Measurements from ENCODE around the gene LGALS13.
A peak's percentile ranks its signal among the peaks of the same experiment; 100 is the strongest.

The LGALS13 gene, protein sequence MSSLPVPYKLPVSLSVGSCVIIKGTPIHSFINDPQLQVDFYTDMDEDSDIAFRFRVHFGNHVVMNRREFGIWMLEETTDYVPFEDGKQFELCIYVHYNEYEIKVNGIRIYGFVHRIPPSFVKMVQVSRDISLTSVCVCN

DNA sequence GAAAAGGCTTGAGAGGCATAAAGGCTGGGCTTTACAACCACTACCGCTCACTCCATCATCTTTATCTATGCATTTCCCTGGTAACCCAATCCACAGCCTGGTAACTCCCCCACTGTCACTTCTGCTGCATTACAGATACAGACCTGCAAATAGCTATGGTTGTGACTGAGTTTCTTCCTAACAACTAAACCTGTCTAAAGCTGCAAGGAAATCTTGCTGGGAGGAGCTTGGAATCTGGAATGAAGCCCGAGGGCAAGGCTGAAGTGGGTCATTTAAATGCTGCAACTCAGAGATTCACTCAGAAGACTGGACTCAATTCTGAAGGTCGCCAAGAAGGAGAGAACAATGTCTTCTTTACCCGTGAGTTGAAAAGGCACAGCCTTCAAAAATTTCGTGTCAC is at the start of gene LGALS13:
LGALS13 (plus strand) TSS at position 301 of the 400 bp plus-strand sequence; CDS start at position 346, 45 bp downstream.
- no peak for DNase-seq

DNA sequence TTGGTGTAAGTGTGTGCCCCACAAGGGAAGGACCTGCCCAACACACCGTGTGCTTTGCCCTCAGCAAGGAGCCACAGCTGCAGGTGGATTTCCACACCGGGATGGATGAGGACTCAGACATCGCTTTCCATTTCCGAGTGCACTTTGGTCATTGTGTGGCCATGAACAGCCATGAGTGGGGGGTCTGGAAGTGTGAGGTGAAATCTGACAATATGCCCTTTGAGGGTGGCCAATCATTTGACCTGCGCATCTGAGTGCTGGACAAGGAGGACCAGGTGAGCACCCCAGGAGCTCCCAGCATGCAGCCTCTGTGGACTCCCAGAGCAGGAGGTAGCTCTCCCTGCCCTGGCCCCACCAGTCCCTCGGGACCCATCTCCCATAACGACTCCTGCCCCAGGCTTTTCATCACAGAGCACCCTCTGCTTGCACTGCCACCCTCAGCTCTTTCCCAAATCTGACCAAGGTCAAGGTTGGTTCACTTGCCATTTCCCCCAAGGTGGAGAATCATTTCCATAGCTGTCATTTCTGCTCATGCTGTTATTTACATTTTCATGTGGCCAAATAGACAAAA is 49.2 kb upstream of the LGALS13 start:
- DNase-seq, result no peak

DNA sequence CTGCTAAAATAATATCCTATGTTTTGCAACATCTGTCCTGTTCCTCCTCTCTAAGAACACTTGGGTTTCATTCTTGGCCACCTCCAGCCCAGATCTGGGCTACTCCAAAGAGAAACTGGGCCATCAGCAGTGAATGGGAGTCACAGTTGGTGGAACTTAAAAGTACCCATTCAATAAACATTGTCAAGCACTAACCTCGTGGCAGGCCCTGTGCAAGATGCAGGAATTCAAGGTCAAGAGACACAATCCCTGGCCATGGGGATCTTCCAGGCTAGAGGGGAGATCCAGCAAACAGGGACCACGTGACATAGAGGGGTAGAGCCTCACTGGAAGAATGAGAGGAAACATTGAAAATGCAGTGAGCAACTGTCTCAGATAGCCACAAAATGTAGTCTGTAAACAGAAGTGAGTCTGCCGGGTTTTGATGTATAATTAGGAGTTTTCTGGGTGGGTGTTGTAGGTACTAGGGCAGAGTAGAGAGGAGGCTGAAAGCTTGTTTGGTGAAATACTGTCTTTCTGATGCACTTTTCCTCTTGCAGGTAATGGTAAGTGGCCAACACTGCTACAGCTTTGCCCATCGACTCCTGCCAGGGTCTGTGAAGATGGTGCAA is 47.5 kb upstream of the LGALS13 start:
- no peak for DNase-seq

DNA sequence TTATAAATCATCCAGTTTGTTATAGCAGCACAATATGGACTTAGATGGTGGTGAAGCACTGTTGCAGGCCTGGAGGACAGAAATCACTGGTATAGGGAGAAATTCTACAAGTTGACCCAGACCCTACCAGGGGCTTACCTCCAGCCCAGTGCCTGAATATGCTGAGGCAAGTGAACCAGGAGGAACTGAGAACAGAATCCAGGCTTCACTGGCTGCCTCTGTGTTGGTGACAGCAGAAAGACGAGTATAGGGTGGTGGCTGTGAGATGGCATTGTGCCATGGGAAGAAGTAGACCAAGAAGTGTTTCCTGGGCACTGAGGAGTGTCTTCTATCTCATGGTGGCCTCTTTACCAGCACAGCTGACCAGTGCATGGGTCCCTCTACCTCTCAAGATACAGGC is 46.4 kb upstream of the LGALS13 start:
- DNase-seq, result no peak

DNA sequence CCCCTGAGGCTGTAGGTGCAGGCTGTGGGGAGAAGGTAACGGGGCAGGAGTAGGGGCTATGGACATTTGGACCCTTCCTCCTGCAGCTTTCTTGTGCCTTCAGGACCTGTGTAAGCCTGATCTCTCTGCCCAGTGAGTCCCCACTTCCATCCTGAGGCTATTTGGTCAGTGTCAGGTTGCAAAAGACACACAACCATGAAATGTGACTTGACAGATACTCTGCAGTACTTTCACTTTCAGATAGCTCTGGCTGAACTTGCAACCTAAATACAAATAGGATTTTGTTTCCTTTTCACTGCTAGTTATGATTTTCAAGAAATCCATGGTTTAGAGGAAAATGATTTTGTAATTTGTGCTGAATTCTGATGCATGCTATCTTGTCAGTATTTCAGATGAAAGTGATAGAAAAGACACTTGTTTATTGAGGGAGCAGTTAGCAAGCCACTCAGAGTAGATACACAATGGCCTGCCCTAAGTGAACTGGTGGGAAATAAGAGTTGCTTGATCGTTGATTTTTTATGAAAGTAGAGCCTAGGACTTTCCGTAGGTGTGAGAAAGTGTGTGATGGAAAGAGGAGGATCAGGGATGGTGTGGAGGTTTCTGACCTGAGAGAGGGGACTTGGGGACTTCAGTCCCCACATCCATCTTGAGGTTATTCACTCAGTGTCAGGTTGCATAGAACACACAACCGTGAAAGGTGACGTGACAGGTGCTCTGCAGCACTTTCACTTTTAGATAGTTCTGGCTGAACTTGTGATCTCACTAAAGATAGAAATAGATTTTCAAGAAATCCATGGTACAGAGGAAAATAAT is 44.3 kb upstream of the LGALS13 start:
- peak in 3 of 6 experiments; percentile 18 to 61 (median 28) for DNase-seq

DNA sequence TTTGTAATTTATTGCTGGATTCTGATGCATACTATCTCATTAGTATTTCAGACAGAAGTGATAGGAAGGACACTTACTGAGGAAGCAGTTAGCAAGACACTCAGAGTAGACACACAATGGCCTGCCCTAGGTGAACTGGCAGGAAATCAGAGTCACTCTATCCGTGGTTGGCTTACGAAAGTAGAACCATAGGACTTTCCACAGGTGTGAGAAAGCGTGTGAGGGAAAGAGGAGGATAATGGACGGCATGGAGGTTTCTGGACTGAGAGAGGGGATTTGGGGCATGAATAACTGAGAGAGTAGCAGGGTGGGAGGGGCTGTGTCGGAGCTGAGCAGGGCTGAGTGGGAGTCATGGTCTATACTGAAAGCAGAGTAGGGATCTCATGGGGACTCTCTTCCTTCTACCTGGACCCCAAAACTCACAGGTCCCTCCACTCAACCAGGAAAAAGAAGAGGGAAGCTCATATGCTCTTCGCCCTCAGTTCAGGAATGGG is 43.7 kb upstream of the LGALS13 start:
- DNase-seq, result peak in 2 of 6 experiments; percentile 18 to 61

DNA sequence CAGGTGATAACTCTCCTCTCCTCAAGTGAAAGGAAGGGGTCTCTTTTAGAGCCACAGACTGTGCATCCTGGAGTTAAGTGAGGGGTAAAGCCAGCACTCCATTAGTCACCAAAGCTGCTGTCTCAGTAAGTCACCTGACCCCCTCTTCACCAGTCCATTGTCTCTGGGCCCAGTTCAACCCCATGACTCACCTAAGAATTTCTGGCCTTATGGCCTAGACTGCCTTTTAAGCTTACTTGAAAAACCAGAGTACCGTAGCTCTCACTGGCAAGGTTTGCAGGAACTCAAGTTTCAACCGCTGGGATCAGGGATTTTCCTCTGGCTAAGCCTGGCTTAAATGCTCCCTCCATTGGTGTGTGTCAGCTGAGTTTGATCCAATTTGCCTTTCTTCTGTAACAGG is 38.9 kb upstream of the LGALS13 start:
- no peak for DNase-seq

DNA sequence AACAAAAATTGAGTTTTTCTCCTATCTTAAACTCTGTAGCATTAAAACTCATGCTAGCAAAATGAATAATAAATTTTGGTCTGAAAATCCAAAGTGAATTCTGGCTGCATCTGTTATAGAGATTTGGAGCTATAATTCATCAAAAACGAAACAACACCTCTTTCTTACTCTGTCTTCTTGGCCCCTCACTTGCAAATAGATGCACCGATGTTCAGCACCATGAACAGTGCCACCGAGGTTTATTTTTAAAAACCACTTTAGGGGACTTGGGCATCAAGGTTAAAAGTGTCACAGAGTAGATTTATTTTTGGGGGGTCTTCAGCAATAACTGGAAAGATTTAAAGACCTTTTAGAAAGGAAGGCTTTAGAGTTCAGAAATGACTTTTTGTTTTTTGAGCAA is 36.3 kb upstream of the LGALS13 start:
- DNase-seq, result no peak

DNA sequence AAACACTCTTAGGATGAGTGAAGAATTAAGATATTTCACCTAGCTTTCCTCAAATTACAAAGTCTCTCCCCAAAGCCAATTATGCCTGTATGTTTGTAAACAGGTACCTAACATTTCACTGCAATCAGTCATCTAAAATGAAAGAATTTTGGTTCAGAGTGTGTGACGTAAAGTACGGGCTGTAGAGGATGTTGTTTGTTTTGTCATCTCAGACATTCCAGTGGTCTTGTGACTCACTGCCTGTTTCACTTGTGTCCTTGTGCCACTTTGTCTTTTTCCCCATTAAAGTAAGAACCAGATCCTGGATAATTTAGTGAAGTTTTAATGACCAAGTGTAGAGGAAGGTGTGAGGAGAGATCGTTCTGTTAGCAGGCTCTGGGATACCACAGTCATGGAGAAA is 33.7 kb upstream of the LGALS13 start:
- no peak for DNase-seq

DNA sequence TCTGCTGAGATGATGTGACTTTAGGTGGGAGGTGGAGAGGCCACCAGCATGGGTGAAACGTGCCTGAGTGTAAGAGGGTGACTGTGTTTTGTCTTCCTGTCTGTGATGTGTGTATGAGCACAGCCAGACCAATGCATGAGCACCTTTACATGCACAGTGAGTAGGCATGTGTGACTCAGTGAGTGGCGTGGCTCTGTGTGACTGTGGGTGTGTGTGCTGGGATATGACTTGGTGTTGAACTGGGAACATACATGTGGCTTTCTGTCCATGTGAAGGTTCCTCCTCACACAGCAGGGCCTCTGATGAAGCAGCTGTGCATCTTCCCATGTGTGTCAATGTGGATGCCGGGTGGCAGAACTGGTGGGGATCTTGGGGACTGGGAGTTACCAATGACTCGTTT is 19.9 kb upstream of the LGALS13 start:
- DNase-seq, result no peak

DNA sequence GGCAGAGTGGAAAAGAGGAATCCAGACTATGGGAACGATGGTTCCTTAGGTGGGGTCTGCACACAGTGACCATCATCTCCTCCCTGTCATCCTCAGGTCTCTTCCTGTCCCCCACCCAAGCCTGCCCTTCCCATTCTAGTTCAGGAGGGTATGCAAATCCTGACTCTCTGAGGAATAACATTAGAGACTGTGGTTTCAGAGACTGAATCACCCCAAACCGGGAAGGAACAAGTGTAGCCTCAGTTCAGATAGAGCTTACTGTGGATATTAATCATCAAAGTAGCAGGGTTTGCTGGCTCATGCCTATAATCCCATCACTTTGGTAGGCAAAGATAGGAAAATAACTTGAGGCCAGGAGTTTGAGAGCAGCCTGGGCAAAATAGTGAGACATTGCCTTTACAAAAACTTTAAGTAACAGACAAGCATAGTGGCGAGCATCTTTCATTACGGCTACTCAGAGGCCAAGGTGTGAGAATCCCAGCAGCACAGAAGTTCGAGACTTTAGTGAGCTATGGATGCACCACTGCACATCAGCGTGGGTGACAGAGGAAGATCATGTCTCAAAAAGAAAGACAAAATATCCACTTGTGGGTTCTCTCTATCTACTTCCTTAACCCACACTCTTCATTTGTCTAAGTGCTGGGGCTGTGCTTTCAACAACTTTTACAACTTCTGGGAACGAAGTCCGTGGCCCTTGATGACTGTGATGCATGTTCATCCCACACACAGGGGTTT is 19.3 kb upstream of the LGALS13 start:
- DNase-seq, result no peak

DNA sequence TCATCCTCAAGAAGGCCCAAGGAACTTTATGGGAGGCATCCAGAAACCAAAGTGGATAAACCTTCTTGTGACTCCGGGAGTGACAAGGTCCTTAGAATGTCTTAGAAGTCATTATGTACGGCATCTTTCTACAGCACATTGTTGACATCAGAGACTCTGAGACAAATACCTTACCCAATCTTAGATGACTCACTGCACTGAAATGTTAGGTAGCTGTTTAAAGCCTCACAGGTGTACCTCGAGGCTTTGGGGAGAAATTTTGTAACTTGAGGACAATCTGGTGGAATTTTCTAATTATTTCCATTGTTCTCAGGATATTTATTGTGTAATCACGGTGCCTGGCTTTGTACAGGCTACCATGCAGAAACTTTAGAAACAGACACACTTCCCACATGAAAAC is 14.8 kb upstream of the LGALS13 start:
- no peak for DNase-seq

DNA sequence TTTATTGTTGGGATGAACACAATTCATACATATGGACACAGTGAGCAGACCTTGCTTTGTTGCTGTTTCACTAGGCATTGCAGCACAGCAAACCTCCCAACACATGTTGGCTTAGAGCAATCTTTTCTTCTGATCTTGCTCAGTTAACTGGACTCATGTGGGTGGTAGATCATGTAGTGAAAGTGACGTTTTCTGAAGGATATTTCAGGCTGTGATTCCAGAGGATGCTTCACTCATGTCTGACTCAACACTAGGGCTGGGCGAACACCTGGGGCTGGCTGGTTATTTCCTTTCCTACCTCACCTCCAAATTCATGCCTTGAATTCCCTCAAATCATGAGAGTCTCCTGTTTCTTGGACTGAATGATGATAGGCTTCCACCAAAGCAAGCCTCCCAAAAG is 14.3 kb upstream of the LGALS13 start:
- DNase-seq, result no peak

DNA sequence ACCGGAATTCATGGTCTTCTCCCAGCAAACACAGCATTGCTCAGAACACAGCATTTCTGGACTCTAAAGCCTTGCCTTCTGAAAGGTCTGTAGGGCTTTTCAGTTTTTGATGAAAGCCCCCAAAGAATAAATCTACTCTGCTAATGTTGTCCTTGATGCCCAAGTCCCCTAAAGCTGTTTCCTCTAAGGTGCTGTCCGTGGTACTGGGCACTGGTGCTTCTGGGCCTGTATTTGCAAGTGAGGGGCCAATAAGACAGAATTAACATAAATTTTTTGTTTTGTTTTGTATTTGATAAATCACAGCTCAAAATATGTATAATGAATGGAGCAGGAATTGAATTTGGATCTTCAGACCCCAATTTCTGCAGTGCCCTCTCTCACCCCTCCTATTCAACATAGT is 12.1 kb upstream of the LGALS13 start:
- no peak for DNase-seq

DNA sequence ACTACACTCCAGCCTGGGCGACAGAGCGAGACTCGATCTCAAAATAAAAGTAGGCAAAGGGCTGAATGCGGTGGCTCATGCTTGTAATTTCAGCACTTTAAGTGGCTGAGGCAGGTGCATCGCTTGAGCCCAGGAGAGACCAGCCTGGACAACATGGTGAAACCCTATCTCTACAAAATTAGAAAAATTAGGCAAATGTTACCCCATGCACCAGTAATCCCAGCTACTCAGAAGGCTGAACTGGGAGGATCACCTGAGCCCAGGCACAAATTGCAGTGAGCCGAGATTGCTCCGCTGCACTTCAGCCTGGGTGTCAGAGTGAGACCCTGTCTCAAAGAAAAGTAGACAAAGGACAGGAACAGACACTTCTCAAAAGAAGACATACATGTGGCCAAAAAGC is 9.9 kb upstream of the LGALS13 start:
- DNase-seq, result no peak

DNA sequence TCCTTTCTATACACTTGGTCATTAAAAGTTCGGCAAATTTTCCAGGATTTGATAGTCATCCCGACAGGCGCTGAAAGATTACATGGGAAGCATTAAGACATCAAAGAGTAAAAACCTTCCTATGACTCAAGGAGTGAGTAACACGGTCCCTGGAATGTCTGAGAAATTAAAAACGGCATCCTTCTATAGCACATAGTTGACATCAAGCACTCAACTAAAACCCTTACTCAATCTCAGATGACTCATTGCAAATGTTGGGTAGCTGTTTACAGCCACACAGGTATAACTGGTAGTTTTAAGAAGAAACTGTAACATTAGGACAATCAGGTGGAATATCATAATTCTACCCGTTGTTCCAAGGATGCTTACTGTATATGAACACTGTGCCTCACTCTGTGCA is 6.4 kb upstream of the LGALS13 start:
- DNase-seq, result no peak

DNA sequence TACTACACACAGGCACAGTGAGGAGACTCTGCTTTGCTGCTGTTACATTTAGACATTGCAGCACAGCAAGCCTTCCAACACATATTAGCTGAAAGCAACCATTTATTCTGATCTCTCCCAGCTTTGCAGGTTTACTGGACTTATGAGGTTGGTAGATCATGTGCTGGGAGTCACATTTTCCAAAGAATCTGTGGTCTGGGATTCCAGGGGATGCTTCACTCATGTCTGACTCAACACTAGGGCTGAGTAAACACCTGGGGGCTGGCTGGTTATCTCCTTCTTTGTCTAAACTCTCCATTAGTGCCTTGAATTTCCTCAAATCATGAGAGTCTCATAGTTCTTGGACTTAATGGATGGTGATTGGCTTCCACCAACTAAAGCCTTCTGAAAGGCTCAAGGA is 5.4 kb upstream of the LGALS13 start:
- no peak for DNase-seq

DNA sequence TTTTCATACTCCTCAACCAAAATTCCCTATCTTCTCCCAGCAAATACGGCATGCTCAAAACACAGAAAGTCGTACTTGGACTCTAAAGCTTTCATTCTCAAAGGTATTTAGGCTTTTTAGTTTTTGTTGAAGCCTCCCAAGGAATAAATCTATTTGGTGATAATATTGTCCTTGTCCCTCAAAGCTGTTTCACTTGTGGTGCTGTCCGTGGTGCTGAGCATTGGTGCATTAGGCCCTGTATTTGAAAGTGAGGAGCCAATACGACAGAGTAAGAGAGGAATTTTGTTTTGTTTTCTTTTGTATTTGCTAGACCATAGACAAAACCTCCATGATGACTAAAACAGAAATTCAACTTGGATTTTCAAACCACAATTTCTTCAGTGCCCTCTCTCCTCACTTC is 3.2 kb upstream of the LGALS13 start:
- DNase-seq, result peak in 2 of 6 experiments; percentile 4 to 5

DNA sequence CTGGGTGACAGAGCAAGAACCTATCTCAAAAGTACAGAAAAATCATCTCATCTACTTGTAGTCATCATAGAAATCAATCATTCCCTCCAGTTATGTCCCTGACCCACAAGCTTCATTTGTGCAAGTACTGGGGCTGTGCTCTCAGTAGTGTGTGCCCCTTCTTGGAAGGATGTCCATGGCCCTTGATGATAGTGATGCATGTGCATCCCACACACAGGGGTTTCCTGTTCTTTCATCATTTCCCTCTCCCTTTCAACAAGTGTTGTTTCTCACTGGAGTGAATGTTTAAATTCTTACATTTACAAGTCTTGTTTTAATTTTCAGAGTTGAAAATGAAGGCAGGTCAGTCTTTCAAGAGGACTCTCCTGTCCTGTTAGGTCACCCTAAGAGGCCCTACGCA is 1.5 kb downstream of the LGALS13 start:
- DNase-seq, result no peak

DNA sequence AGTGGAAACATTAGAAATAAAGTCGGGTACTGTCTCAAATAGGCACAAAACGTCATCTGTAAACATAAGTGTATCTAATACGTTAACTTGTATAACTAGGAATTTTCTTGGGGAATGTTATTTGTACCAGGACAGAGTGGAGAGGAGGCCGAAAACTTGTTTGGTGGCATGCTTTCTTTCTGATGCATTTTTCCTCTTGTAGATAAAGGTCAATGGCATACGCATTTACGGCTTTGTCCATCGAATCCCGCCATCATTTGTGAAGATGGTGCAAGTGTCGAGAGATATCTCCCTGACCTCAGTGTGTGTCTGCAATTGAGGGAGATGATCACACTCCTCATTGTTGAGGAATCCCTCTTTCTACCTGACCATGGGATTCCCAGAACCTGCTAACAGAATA is 4.7 kb downstream of the LGALS13 start:
- no peak for DNase-seq

DNA sequence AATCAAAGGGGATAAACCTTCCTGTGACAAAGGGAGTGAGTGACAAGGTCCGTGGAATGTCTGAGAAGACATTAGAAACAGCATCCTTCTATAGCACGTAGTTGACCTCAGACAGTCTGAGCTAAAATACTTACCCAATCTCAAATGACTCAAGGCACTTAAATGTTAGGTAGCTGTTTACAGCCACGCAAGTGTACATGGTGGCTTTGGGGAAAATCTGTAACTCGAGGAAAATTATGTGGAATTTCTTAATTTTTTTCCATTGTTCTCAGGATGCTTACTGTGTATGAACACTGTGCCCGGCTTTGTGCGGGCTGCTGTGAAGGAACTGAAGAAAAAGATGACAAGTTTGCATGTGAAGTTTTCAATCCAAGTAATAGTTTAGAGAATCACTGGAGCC is 5.2 kb downstream of the LGALS13 start:
- no peak for DNase-seq

DNA sequence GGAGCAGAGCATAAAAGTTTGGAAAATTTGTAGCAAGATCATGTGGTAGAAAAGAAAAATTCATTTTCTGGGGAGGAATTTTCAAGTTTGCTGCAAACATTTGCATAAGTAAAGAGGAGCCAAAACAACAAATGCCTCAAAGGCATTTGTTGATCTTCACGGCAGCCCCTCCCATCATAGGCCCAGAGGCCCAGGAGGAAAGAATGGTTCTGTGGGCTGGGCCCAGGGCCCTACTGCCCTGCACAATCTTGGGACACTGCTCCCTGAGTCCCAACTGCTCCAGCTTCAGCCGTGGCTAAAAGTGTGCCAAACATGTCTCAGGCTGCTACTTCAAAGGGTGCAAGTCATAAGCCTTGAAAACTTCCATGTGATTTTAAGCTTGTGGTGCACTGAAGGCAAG is 11.3 kb downstream of the LGALS13 start:
- DNase-seq, result no peak

DNA sequence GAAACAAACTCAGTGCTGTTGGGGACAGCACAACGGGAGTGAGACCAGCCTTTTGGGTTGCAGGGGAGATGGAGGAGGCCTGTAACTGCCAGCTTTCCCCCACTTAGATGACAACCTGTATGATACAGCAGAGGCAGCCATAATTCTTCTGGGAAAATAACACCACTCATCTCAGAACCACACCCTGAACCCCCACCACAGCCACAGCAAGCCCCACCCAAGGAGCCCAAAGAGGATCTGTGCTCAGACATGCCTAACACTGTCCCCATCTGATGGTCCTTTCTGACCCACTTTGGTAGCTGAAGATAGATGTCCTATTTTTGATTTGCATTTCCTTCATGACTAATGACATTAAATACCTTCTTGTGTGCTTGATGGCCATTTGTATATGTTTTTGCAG is 15.4 kb downstream of the LGALS13 start:
- no peak for DNase-seq
